ENCODE measurements around the gene WBP1. TPM values are rescaled to one million over a fixed set of nuclear protein-coding genes. Genes with fewer than 3 reads are reported as not detected.

Gene WBP1
- total and polyA plus RNA-seq, 10 of the 15 experiments (the other 5 are each of a cell fraction or from before 2014, with no cell fraction given), result 4.2 to 76.8 (median 43.8) TPM

DNA sequence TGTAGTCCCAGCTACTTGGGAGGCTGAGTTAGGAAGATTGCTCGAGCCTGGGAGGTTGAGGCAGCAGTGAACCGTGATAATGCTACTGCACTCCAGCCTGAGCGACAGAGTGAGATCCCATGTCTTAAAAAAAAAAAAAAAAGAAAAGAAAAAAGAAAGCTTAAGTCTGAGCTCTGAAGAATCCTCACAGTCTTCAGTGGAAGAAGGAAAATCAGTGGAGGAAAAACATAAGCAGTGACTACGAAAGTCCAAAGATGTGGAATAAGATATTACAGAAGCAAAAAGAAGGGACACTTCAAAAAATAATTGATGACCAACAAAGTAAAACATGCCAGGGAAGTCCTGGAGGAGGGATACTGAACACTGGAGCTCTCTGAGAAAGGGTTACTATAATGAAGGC lies 52.0 kb downstream of the WBP1 start:
- Histone ChIP-seq H3K4me1 (ENCODE audit: control insufficient read depth, insufficient read depth, low read length) (peaks cover 18% of the 10 kb centered on the region), H3K27me3 (replicated peaks in 1 of 2; ENCODE audit: control insufficient read depth in 2 of 2, insufficient read depth in 2 of 2, low read length in 1 of 2) (peaks cover 13 to 17% of the 10 kb centered on the region in 2 experiments), H3K79me2 (ENCODE audit: control insufficient read depth, insufficient read depth, low read length) (peaks cover 12% of the 10 kb centered on the region), H3K9me3 (replicated peaks; ENCODE audit: control insufficient read depth, insufficient read depth, low read length) (no peaks in the 10 kb centered on the region), H3K4me3 (no peak overlapping the region), H3K4me2 (ENCODE audit: control insufficient read depth, insufficient read depth) (no peak overlapping the region), H3K36me3 (ENCODE audit: control insufficient read depth in 2 of 2, insufficient read depth in 2 of 2, low read length in 1 of 2) (peaks cover 0 to 7% of the 10 kb centered on the region in 2 experiments; a peak in 1 of 4 replicates), H2AFZ (ENCODE audit: control insufficient read depth, low read depth, low read length) (no peak overlapping the region), H3K27ac (ENCODE audit: control insufficient read depth, insufficient read depth) (no peak overlapping the region), H3K9ac (ENCODE audit: control insufficient read depth, insufficient read depth, low read length) (no peak overlapping the region), H4K20me1 (ENCODE audit: control insufficient read depth, insufficient read depth) (no peaks in the 10 kb centered on the region)
- BruUV-seq (replicated peaks), result no TSS peak
- FAIRE-seq (no peak), ATAC-seq (no peak), DNase-seq (ENCODE audit: low read depth, low spot score) (no peak)
- SMC1A ChIA-PET (ENCODE audit: uncharacterized antibody, unreplicated experiment), result interaction anchor here (0.7 to 5.2 kb wide), 7 partner anchors 9 to 76 kb away, joined by 3 to 71 read pairs (median 4); partner anchors contain the start of genes AUP1, DQX1 and HTRA2
- POLR2A ChIA-PET, result interaction anchor here (0.6 to 5.8 kb wide), 4 partner anchors 20 to 67 kb away, joined by 3 to 33 read pairs (median 9); partner anchors contain the start of genes AUP1 and HTRA2
- intact Hi-C loops (cut with micrococcal nuclease; ENCODE audit: unreplicated experiment) (no loop called here), in situ Hi-C loops (cut with MboI) (no loop called here)
- 62% methylated on average over 3 of the region's 4 CpGs for WGBS (ENCODE audit: insufficient coverage, insufficient replicate concordance, low lambda C conversion rate, missing lambda C conversion rate)
- RAD21 ChIA-PET (ENCODE audit: unreplicated experiment), result interaction anchor here (5.1 to 5.5 kb wide), 2 partner anchors 21 to 76 kb away, joined by 49 to 61 read pairs; partner anchors contain the start of genes AUP1 and HTRA2
- TF ChIP-seq ZZZ3 (IDR thresholded peaks at IDR 0.05; ENCODE audit: control insufficient read depth, insufficient read length, low read depth) (no peak), CREM (IDR thresholded peaks at IDR 0.05; ENCODE audit: low read depth) (no peak)
- TF ChIP-seq, protein P1, sequence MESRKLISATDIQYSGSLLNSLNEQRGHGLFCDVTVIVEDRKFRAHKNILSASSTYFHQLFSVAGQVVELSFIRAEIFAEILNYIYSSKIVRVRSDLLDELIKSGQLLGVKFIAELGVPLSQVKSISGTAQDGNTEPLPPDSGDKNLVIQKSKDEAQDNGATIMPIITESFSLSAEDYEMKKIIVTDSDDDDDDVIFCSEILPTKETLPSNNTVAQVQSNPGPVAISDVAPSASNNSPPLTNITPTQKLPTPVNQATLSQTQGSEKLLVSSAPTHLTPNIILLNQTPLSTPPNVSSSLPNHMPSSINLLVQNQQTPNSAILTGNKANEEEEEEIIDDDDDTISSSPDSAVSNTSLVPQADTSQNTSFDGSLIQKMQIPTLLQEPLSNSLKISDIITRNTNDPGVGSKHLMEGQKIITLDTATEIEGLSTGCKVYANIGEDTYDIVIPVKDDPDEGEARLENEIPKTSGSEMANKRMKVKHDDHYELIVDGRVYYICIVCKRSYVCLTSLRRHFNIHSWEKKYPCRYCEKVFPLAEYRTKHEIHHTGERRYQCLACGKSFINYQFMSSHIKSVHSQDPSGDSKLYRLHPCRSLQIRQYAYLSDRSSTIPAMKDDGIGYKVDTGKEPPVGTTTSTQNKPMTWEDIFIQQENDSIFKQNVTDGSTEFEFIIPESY (IDR thresholded peaks at IDR 0.05), result no peak
- CTCF ChIA-PET, result interaction anchor here (0.6 to 13.9 kb wide), 5 partner anchors 20 to 107 kb away, joined by 3 to 231 read pairs (median 8); partner anchors contain the start of genes AUP1, DQX1 and HTRA2

Other genes starting within 250 kb of the WBP1 start
Only the 7 nearest of the 20 such genes appear.
- 71.8 and 77.1 TPM in 2 replicates for gene WDR54, start 36.7 kb upstream of the WBP1 start, total RNA-seq (2014; rRNA removed)
- gene WDR54, start 36.7 kb upstream of the WBP1 start, total RNA-seq (2014; rRNA removed; fragmentation: Illumina TruSeq; extraction: Trizol), result 38.2 and 39.0 TPM in 2 replicates
- gene WDR54, start 36.7 kb upstream of the WBP1 start, total RNA-seq (2021), result 64.8 and 66.0 TPM in 2 replicates
- gene WDR54, start 36.7 kb upstream of the WBP1 start, polyA plus RNA-seq (2011; rRNA removed), result 72.2 and 116 TPM in 2 replicates
- gene WDR54, start 36.7 kb upstream of the WBP1 start, polyA plus RNA-seq (2014; fragmentation: Illumina TruSeq; extraction: Trizol), result 22.3 and 43.0 TPM in 2 replicates
- 10 to 100 TPM; 88.7 to 89.5 TPM for gene WDR54, start 36.7 kb upstream of the WBP1 start, polyA plus RNA-seq (2014; fragmentation: Nextera tagmentation; extraction: Ambion mirVana)
- gene WDR54, start 36.7 kb upstream of the WBP1 start, polyA plus RNA-seq (2014; rRNA removed), result 80.8 and 90.9 TPM in 2 replicates
- 100 to 1,000 TPM; 104 to 116 TPM for gene WDR54, start 36.7 kb upstream of the WBP1 start, polyA plus RNA-seq (2016; fragmentation: Nextera tagmentation; extraction: Ambion mirVana)
- gene RTKN, start 16.5 kb upstream of the WBP1 start, total RNA-seq (2014; rRNA removed), result 8.7 and 9.4 TPM in 2 replicates
- 4.0 and 5.4 TPM in 2 replicates for gene RTKN, start 16.5 kb upstream of the WBP1 start, total RNA-seq (2014; rRNA removed; fragmentation: Illumina TruSeq; extraction: Trizol)
- 11.9 and 12.3 TPM in 2 replicates for gene RTKN, start 16.5 kb upstream of the WBP1 start, total RNA-seq (2021)
- 1.8 and 3.2 TPM in 2 replicates for gene RTKN, start 16.5 kb upstream of the WBP1 start, polyA plus RNA-seq (2011; rRNA removed)
- gene RTKN, start 16.5 kb upstream of the WBP1 start, polyA plus RNA-seq (2014; fragmentation: Illumina TruSeq; extraction: Trizol), result 2.8 and 6.0 TPM in 2 replicates
- under 1 TPM; 0.50 to 0.91 TPM for gene RTKN, start 16.5 kb upstream of the WBP1 start, polyA plus RNA-seq (2014; fragmentation: Nextera tagmentation; extraction: Ambion mirVana)
- gene RTKN, start 16.5 kb upstream of the WBP1 start, polyA plus RNA-seq (2014; rRNA removed), result 12.3 and 16.1 TPM in 2 replicates
- gene RTKN, start 16.5 kb upstream of the WBP1 start, polyA plus RNA-seq (2016; fragmentation: Nextera tagmentation; extraction: Ambion mirVana), result 1 to 10 TPM; 4.8 to 5.3 TPM
- 14.8 and 16.5 TPM in 2 replicates for gene INO80B, start 3.4 kb upstream of the WBP1 start, total RNA-seq (2014; rRNA removed)
- gene INO80B, start 3.4 kb upstream of the WBP1 start, total RNA-seq (2014; rRNA removed; fragmentation: Illumina TruSeq; extraction: Trizol), result 11.0 and 11.2 TPM in 2 replicates
- 26.7 and 26.9 TPM in 2 replicates for gene INO80B, start 3.4 kb upstream of the WBP1 start, total RNA-seq (2021)
- 11.3 and 14.8 TPM in 2 replicates for gene INO80B, start 3.4 kb upstream of the WBP1 start, polyA plus RNA-seq (2011; rRNA removed)
- gene INO80B, start 3.4 kb upstream of the WBP1 start, polyA plus RNA-seq (2014; fragmentation: Illumina TruSeq; extraction: Trizol), result 13.7 and 15.0 TPM in 2 replicates
- gene INO80B, start 3.4 kb upstream of the WBP1 start, polyA plus RNA-seq (2014; fragmentation: Nextera tagmentation; extraction: Ambion mirVana), result 1 to 10 TPM; 1.3 to 1.8 TPM
- 16.7 and 21.3 TPM in 2 replicates for gene INO80B, start 3.4 kb upstream of the WBP1 start, polyA plus RNA-seq (2014; rRNA removed)
- gene INO80B, start 3.4 kb upstream of the WBP1 start, polyA plus RNA-seq (2016; fragmentation: Nextera tagmentation; extraction: Ambion mirVana), result 1 to 10 TPM; 5.0 to 6.7 TPM
- 48.9 and 52.2 TPM in 2 replicates for gene MOGS, start 6.9 kb downstream of the WBP1 start, total RNA-seq (2014; rRNA removed)
- 24.8 and 25.3 TPM in 2 replicates for gene MOGS, start 6.9 kb downstream of the WBP1 start, total RNA-seq (2014; rRNA removed; fragmentation: Illumina TruSeq; extraction: Trizol)
- gene MOGS, start 6.9 kb downstream of the WBP1 start, total RNA-seq (2021), result 54.5 and 60.4 TPM in 2 replicates
- 20.4 and 36.2 TPM in 2 replicates for gene MOGS, start 6.9 kb downstream of the WBP1 start, polyA plus RNA-seq (2011; rRNA removed)
- 29.8 and 34.1 TPM in 2 replicates for gene MOGS, start 6.9 kb downstream of the WBP1 start, polyA plus RNA-seq (2014; fragmentation: Illumina TruSeq; extraction: Trizol)
- gene MOGS, start 6.9 kb downstream of the WBP1 start, polyA plus RNA-seq (2014; fragmentation: Nextera tagmentation; extraction: Ambion mirVana), result 1 to 10 TPM; 3.7 to 3.9 TPM
- gene MOGS, start 6.9 kb downstream of the WBP1 start, polyA plus RNA-seq (2014; rRNA removed), result 49.0 and 52.7 TPM in 2 replicates
- 10 to 100 TPM; 21.5 to 30.7 TPM for gene MOGS, start 6.9 kb downstream of the WBP1 start, polyA plus RNA-seq (2016; fragmentation: Nextera tagmentation; extraction: Ambion mirVana)
- 70.6 and 73.5 TPM in 2 replicates for gene MRPL53, start 14.2 kb downstream of the WBP1 start, total RNA-seq (2014; rRNA removed)
- 40.6 and 46.7 TPM in 2 replicates for gene MRPL53, start 14.2 kb downstream of the WBP1 start, total RNA-seq (2014; rRNA removed; fragmentation: Illumina TruSeq; extraction: Trizol)
- 131 and 146 TPM in 2 replicates for gene MRPL53, start 14.2 kb downstream of the WBP1 start, total RNA-seq (2021)
- gene MRPL53, start 14.2 kb downstream of the WBP1 start, polyA plus RNA-seq (2011; rRNA removed), result 25.6 and 27.2 TPM in 2 replicates
- 3.7 and 15.1 TPM in 2 replicates for gene MRPL53, start 14.2 kb downstream of the WBP1 start, polyA plus RNA-seq (2014; fragmentation: Illumina TruSeq; extraction: Trizol)
- gene MRPL53, start 14.2 kb downstream of the WBP1 start, polyA plus RNA-seq (2014; fragmentation: Nextera tagmentation; extraction: Ambion mirVana), result 10 to 100 TPM; 40.8 to 94.1 TPM
- gene MRPL53, start 14.2 kb downstream of the WBP1 start, polyA plus RNA-seq (2014; rRNA removed), result 88.3 and 116 TPM in 2 replicates
- gene MRPL53, start 14.2 kb downstream of the WBP1 start, polyA plus RNA-seq (2016; fragmentation: Nextera tagmentation; extraction: Ambion mirVana), result 100 to 1,000 TPM; 166 to 167 TPM
- gene CCDC142, start 24.6 kb downstream of the WBP1 start, total RNA-seq (2014; rRNA removed), result 16.3 and 16.9 TPM in 2 replicates
- gene CCDC142, start 24.6 kb downstream of the WBP1 start, total RNA-seq (2014; rRNA removed; fragmentation: Illumina TruSeq; extraction: Trizol), result 10.6 and 10.9 TPM in 2 replicates
- gene CCDC142, start 24.6 kb downstream of the WBP1 start, total RNA-seq (2021), result 7.6 and 15.7 TPM in 2 replicates
- gene CCDC142, start 24.6 kb downstream of the WBP1 start, polyA plus RNA-seq (2011; rRNA removed), result 2.2 and 5.0 TPM in 2 replicates
- gene CCDC142, start 24.6 kb downstream of the WBP1 start, polyA plus RNA-seq (2014; fragmentation: Illumina TruSeq; extraction: Trizol), result 5.2 and 7.1 TPM in 2 replicates
- gene CCDC142, start 24.6 kb downstream of the WBP1 start, polyA plus RNA-seq (2014; fragmentation: Nextera tagmentation; extraction: Ambion mirVana), result 1 to 10 TPM in 1 of 2 experiments, under 1 TPM in 1; 0.93 to 1.5 TPM
- gene CCDC142, start 24.6 kb downstream of the WBP1 start, polyA plus RNA-seq (2014; rRNA removed), result 12.5 and 14.8 TPM in 2 replicates
- gene CCDC142, start 24.6 kb downstream of the WBP1 start, polyA plus RNA-seq (2016; fragmentation: Nextera tagmentation; extraction: Ambion mirVana), result 1 to 10 TPM; 8.2 to 9.9 TPM
- 19.2 and 19.6 TPM in 2 replicates for gene TTC31, start 24.6 kb downstream of the WBP1 start, total RNA-seq (2014; rRNA removed)
- gene TTC31, start 24.6 kb downstream of the WBP1 start, total RNA-seq (2014; rRNA removed; fragmentation: Illumina TruSeq; extraction: Trizol), result 13.5 and 14.3 TPM in 2 replicates
- 27.3 and 30.5 TPM in 2 replicates for gene TTC31, start 24.6 kb downstream of the WBP1 start, total RNA-seq (2021)
- gene TTC31, start 24.6 kb downstream of the WBP1 start, polyA plus RNA-seq (2011; rRNA removed), result 19.6 and 27.8 TPM in 2 replicates
- gene TTC31, start 24.6 kb downstream of the WBP1 start, polyA plus RNA-seq (2014; fragmentation: Illumina TruSeq; extraction: Trizol), result 21.5 and 26.1 TPM in 2 replicates
- 1 to 10 TPM; 6.5 to 7.2 TPM for gene TTC31, start 24.6 kb downstream of the WBP1 start, polyA plus RNA-seq (2014; fragmentation: Nextera tagmentation; extraction: Ambion mirVana)
- 32.7 and 34.9 TPM in 2 replicates for gene TTC31, start 24.6 kb downstream of the WBP1 start, polyA plus RNA-seq (2014; rRNA removed)
- gene TTC31, start 24.6 kb downstream of the WBP1 start, polyA plus RNA-seq (2016; fragmentation: Nextera tagmentation; extraction: Ambion mirVana), result 10 to 100 TPM; 25.7 to 27.7 TPM